Epidermal melanocyte (primary cell): ENCODE measurements around the gene PAQR8.
A peak's percentile ranks its signal among the peaks of the same experiment; 100 is the strongest.
"Not testable (repeated sequence)": the region's sequence is repeated elsewhere in the genome, so short reads cannot be mapped to it uniquely, and the experiment has no call there.

ENCODE experiments used
- DNase-seq: peaks from one replicate; pipeline ENCODE4 v3.0.0; 2011; ENCODE audit warnings: low spot score; ENCODE audit not compliant: insufficient read length

The PAQR8 gene

DNA sequence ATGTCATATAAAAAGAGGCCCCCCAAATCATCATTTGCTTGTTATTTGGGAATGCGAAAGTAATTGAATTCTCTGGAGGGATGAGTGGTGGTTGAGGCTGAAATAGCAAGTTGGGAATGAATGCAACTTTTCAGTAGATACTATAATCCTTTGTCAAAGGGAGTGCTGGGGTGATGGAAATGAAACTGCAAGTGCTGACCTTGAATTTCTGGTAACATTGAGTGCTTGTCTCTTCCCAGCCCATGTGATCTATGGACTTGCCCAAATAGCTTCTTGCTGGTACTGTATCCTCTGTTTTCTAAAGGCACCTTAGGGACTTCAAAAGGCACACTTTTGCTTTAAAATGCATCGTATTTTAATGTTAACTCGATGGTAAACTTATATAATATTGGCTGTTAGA is 14.8 kb downstream of the PAQR8 start:
- DNase-seq, result no peak

DNA sequence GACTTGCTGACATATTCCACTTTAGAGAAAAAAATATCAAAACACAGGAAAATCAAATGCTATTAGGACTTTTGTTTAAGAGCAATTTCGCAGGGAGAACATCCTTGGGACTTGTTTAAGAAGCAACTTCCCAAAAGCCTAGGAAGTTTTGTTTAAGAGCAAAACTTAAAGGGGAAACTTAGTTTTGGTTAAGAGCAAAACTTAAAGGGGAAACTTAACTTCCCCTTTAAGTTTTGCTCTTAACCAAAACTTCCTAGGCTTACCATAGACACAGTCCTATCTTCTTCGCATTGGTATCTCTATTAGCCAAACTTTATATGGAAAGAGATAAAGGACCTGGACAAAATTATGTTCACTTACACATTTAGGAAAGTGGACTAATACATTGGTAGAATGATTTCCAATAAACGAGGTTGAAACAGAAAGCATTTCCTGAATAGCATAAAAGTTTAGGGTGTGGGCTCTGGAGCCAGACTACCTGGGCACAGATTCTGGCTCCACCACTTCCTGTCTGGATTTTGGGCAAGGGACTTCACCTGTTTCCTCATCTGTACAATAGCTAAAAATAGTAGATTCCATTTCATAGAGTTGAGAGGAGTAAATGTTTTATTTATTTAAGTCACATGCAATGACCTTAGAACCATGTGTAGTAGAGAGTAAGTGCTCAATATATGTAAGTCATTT is 15.7 kb downstream of the PAQR8 start:
- no peak for DNase-seq

DNA sequence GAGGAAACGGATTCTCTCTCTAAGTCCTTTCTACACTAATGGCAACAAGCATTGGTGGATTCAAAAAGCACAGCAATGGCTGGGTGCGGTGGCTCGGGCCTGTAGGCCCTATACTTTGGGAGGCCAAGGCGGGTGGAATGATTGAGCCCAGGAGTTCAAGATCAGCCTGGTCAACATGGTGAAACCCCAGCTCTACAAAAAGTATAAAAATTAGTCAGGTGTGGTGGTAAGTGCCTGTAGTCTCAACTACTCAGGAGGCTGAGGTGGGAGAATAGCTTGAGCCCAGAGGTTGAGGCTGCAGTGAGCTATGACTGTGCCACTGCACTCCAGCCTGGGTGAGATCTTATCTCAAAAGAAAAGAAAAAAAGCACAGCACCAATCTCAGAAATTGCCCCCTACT is 19.3 kb downstream of the PAQR8 start:
- no peak for DNase-seq

GRCh38 chr6:52384145-52384766 is 22.3 kb downstream of the PAQR8 start:
- DNase-seq, result no peak

- DNase-seq, result no peak
Measured at GRCh38 chr6:52385074-52385473, 23.1 kb downstream of the PAQR8 start.

- DNase-seq, result not testable (repeated sequence)
Measured at GRCh38 chr6:52388119-52388518, 26.2 kb downstream of the PAQR8 start.

GRCh38 chr6:52388790-52389189 is 26.8 kb downstream of the PAQR8 start:
- no peak for DNase-seq

DNA sequence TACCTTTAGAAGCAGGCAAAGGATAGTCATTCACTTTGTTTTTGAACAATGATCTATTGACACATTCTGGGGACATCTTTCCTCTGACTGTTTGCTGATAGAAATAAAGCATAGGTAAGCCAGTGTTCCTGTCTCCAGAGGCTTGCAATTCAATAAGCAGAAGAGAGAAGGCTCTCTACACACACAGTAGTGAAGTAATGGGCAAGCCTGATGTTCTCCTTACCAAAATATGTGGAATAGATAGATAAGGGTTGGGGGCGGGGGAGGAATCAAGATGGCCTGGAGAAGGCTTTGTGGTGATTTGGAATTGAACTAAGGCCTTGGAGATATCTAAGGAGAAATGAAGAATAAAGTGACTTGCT is 27.3 kb downstream of the PAQR8 start:
- no peak for DNase-seq

- no peak for DNase-seq
Measured at GRCh38 chr6:52389626-52390360, 27.8 kb downstream of the PAQR8 start.

DNA sequence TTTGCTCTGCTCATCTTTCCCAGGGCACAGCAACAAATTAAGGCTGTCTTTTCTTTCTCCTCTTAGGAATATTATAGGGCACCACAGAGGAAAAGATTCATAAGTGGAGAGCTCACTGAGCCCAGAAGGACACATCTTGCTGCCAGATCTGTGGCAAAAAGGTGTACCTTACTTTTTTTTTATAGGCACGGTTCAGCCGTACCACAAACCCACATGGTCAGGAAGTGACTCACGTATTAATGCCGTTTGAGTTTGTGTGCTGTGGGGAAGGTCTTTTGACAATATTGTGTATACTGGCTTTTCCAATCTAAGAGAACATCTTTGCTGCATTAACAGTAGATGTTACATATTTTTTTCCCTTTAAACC is 28.4 kb downstream of the PAQR8 start:
- no peak for DNase-seq

GRCh38 chr6:52391599-52391998 is 29.6 kb downstream of the PAQR8 start:
- DNase-seq, result no peak

GRCh38 chr6:52392944-52393343 is 31.0 kb downstream of the PAQR8 start:
- no peak for DNase-seq

DNA sequence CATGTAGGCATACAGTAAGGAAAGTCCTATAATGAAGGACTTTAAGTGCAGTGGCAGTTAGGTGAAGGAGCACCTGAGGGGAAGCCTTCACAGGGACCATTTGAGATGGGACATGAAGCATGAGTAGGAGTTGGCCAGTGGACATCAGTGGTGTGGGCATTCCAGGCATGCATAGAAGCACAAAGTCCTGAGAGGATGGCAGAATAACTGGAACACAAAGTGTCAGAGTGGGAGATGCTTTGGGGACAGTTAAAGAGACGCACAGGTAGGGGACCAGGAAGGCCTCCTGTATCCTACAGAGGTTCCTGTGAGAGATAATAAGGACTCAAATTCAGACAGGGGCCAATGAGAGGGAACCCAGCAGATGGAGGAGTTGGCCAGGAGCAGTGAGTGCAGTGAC is 31.8 kb downstream of the PAQR8 start:
- DNase-seq, result no peak

GRCh38 chr6:52394251-52394666 is 32.3 kb downstream of the PAQR8 start:
- DNase-seq, result no peak

- DNase-seq, result no peak
Measured at GRCh38 chr6:52395969-52396368, 34.0 kb downstream of the PAQR8 start.

GRCh38 chr6:52399511-52400312 is 37.8 kb downstream of the PAQR8 start:
- DNase-seq, result peak; percentile 71

DNA sequence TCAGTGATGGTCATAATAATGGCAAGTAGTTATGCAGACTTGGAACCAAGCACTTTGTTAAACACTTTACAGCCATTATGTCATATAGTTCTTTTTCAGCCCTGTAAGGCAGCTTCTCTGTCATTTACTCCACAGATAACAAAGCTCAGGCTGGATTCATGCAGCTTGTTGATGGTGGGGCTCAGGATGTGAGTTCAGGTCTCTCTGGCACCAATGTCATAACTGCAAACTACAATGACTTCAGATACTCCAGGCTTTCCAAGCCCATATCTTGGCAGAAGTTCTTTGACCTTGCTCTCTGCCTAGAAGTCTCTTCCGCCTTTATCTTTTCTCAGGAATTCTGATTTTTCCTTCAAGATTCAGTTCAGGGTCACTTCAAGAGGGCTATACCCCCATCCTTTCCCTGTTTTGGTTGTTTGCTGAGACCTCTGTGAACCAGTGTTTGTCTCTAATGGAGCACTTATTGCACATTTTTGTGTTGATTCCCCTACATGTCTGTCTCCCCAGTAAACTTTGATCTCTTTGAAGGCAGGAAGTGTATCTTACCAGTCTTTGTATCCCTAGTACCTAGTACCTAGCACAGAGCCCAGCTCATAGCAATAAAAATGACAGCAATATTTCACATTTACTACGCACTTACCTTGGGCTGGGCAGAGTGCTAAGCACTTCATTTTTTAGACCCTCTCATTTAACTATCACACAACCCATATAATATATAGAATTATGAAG is 38.5 kb downstream of the PAQR8 start:
- DNase-seq, result no peak

- no peak for DNase-seq
Measured at GRCh38 chr6:52403086-52403485, 41.1 kb downstream of the PAQR8 start.

DNA sequence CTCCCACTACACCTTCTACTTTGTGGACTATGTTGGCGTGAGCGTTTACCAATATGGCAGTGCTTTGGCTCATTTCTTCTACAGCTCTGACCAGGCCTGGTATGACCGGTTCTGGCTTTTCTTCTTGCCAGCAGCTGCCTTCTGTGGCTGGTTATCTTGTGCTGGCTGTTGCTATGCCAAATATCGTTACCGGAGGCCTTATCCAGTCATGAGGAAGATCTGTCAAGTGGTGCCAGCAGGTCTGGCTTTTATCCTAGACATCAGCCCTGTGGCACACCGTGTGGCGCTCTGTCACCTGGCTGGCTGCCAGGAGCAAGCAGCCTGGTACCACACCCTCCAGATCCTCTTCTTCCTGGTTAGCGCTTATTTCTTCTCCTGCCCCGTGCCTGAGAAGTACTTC is 41.7 kb downstream of the PAQR8 start:
- DNase-seq, result no peak

DNA sequence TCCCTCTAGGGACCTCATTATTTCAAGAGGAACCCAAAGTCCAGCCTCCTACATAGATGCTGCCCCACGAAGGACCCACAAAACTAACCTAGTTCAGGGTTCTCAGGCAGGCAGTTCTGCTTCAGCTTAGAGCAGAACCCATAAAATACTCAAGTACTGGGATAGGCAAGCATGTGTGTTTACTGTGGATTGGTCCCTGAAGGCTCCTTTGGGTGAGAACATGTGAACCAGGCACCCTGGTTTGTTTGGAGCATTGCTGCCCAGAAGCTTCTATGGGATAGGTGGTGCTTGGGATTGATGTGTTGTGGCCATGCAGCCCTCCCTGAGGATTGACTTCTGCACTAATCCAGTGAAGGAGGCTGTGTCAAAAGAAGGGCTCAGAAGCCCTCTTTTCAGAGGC is 43.3 kb downstream of the PAQR8 start:
- DNase-seq, result no peak

- DNase-seq, result peak; percentile 64
Measured at GRCh38 chr6:52407467-52407866, 45.5 kb downstream of the PAQR8 start.
